Measurements from ENCODE around the gene WSCD1.

DNA sequence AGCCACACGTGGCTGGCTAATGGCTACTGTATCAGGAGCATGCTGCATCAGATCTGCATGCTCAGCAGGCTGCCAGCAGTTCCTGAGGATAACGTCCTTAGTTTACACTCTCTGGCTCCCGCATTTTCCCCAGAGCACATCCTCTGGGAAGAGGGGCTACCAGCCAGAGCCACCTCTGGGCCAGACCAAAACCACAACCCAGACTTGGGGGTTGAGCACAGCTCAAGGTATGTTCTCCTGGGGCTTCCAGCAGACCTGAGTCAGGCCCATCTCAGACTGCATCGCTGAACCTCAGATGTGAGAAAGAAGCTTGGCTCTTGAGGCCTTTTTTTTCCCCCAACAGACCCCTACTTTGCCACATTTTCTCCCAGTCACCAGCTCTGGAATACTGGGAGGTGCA is 23.7 kb upstream of the WSCD1 start:
- TF ChIP-seq, protein P1, sequence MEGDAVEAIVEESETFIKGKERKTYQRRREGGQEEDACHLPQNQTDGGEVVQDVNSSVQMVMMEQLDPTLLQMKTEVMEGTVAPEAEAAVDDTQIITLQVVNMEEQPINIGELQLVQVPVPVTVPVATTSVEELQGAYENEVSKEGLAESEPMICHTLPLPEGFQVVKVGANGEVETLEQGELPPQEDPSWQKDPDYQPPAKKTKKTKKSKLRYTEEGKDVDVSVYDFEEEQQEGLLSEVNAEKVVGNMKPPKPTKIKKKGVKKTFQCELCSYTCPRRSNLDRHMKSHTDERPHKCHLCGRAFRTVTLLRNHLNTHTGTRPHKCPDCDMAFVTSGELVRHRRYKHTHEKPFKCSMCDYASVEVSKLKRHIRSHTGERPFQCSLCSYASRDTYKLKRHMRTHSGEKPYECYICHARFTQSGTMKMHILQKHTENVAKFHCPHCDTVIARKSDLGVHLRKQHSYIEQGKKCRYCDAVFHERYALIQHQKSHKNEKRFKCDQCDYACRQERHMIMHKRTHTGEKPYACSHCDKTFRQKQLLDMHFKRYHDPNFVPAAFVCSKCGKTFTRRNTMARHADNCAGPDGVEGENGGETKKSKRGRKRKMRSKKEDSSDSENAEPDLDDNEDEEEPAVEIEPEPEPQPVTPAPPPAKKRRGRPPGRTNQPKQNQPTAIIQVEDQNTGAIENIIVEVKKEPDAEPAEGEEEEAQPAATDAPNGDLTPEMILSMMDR (IDR thresholded peaks at IDR 0.05) = no peak
- TF ChIP-seq ZFX (IDR thresholded peaks at IDR 0.05; ENCODE audit: borderline replicate concordance) = no peak

All from 22Rv1 (cell line).